DND-41 (cell line): ENCODE measurements around the gene GABRB3.

Experiments used
- ATAC-seq: fragments of 200-7000 bp; cut with Tn5 transposase; 3 replicates; pipeline ENCODE4 v1.9.1; 2021; ENCODE audit warnings: low read depth; ENCODE audit not compliant: insufficient read depth
- DNase-seq: peaks from one replicate; pipeline ENCODE4 v3.0.0-alpha.2; 2020
- H2AFZ ChIP-seq: 2 replicates; pipeline ENCODE4 v1.6.0; 2012; ENCODE audit warnings: low read depth, low read length
- H3K27ac ChIP-seq: 2 replicates; pipeline ENCODE4 v1.5.1; 2012; ENCODE audit warnings: low read length, inconsistent platforms
- H3K27me3 ChIP-seq: fragments of 200-600 bp; sonication (generic); 2 replicates; pipeline ENCODE4 v1.6.0; 2012; ENCODE audit warnings: low read length, mild to moderate bottlenecking, inconsistent platforms; ENCODE audit not compliant: insufficient read depth, poor library complexity
- H3K36me3 ChIP-seq: 2 replicates; pipeline ENCODE4 v1.5.1; 2012; ENCODE audit warnings: low read length, inconsistent platforms; ENCODE audit not compliant: insufficient read depth
- H3K4me1 ChIP-seq: 2 replicates; pipeline ENCODE4 v1.5.1; 2012; ENCODE audit warnings: mild to moderate bottlenecking, low read length; ENCODE audit not compliant: insufficient read depth
- H3K4me2 ChIP-seq: 2 replicates; pipeline ENCODE4 v1.6.0; 2012; ENCODE audit warnings: mild to moderate bottlenecking, moderate library complexity, low read length, inconsistent platforms; ENCODE audit not compliant: insufficient read depth
- H3K4me3 ChIP-seq, 2 experiments: fragments of 200-600 bp in 1 of 2; shearing (Covaris generic) in 1 of 2; 2 replicates each; pipeline ENCODE4 v1.5.1; 2012 to 2016; ENCODE audit warnings: inconsistent platforms in 2 of 2, low read length in 2 of 2, mild to moderate bottlenecking in 2 of 2, low read depth in 1 of 2, moderate library complexity in 1 of 2
- H3K79me2 ChIP-seq: 2 replicates; pipeline ENCODE4 v1.6.0; 2012; ENCODE audit warnings: low read length, inconsistent platforms; ENCODE audit not compliant: insufficient read depth
- H3K9ac ChIP-seq: 2 replicates; pipeline ENCODE4 v1.6.0; 2012; ENCODE audit warnings: low read depth, mild to moderate bottlenecking, inconsistent platforms, low read length, moderate library complexity
- H3K9me3 ChIP-seq: 2 replicates; pipeline ENCODE4 v1.5.1; 2012; ENCODE audit warnings: low read length, moderate library complexity, mild to moderate bottlenecking, inconsistent platforms; ENCODE audit not compliant: insufficient read depth, severe bottlenecking
- H4K20me1 ChIP-seq: 2 replicates; pipeline ENCODE4 v1.6.0; 2012; ENCODE audit warnings: low read length; ENCODE audit not compliant: insufficient read depth
- EZH2 ChIP-seq: IDR thresholded peaks from 3 replicates; pipeline ENCODE4 v1.6.1; 2012; ENCODE audit warnings: borderline replicate concordance, low read depth, mild to moderate bottlenecking, moderate library complexity, low read length, inconsistent platforms; ENCODE audit not compliant: severe bottlenecking
- TF ChIP-seq, protein P1 (sequence below): IDR thresholded peaks from 2 replicates; pipeline ENCODE4 v1.5.1; 2012; ENCODE audit warnings: borderline replicate concordance, low read length, moderate library complexity, mild to moderate bottlenecking; ENCODE audit not compliant: poor library complexity, severe bottlenecking; ENCODE audit errors: extremely low read depth

Gene GABRB3

DNA sequence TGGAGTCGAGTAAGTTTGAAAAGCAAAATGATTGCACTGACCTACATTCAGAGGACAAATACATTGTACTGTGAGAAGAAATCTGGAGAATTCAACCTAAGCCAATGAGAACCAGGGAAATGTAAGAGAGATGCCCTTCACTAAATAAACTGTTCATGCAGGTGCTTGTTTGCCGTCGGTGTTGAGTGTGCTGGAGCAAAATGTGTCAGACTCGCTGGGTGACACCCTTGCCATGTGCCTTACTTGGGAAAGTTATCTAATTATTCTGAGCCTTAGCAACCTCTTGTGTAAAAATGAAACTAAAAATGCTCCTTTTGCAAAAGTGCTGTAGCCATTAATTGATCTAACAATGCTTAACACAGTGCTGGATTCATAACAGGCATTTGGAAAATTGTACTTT, 140.4 kb downstream of the GABRB3 start:
- TF ChIP-seq, protein P1, sequence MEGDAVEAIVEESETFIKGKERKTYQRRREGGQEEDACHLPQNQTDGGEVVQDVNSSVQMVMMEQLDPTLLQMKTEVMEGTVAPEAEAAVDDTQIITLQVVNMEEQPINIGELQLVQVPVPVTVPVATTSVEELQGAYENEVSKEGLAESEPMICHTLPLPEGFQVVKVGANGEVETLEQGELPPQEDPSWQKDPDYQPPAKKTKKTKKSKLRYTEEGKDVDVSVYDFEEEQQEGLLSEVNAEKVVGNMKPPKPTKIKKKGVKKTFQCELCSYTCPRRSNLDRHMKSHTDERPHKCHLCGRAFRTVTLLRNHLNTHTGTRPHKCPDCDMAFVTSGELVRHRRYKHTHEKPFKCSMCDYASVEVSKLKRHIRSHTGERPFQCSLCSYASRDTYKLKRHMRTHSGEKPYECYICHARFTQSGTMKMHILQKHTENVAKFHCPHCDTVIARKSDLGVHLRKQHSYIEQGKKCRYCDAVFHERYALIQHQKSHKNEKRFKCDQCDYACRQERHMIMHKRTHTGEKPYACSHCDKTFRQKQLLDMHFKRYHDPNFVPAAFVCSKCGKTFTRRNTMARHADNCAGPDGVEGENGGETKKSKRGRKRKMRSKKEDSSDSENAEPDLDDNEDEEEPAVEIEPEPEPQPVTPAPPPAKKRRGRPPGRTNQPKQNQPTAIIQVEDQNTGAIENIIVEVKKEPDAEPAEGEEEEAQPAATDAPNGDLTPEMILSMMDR, result no peak
- TF ChIP-seq EZH2, result no peak
- Histone ChIP-seq H3K9me3 (no peaks in the 10 kb centered on the region), H3K9ac (no peak overlapping the region), H3K79me2 (no peaks in the 10 kb centered on the region), H3K4me1 (no peaks in the 10 kb centered on the region), H3K27me3 (no peaks in the 10 kb centered on the region), H4K20me1 (no peaks in the 10 kb centered on the region), H3K4me3 (no peak overlapping the region), H3K36me3 (no peaks in the 10 kb centered on the region), H3K4me2 (no peak overlapping the region), H2AFZ (no peak overlapping the region), H3K27ac (no peak overlapping the region)
- DNase-seq (no peak), ATAC-seq (no peak)

DNA sequence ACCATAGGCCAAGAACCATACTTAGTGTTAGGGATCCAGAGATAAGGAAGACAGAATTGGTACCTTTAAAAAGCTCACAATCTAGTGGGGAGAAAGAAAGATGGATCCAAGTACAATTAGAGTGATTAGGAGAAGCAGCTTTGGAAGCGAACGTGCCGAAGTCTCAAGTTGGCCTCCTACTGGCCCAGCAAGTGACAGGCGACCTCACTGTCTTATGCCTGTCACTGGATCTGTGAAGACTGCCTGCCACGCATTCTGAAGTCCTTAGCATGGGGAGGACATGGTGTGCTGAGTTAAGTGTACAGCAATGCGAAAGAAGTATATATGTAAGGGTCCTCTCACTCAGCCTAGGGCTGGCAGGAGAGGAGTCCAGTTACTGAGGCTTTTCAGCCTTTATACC, 141.0 kb downstream of the GABRB3 start:
- no peaks in the 10 kb centered on the region for H3K9me3 ChIP-seq
- no peak overlapping the region for H2AFZ ChIP-seq
- no peak overlapping the region for H3K9ac ChIP-seq
- H3K4me2 ChIP-seq, result no peak overlapping the region
- H3K79me2 ChIP-seq, result no peaks in the 10 kb centered on the region
- TF ChIP-seq, protein P1, result no peak
- TF ChIP-seq EZH2, result no peak
- no peaks in the 10 kb centered on the region for H4K20me1 ChIP-seq
- no peak for DNase-seq
- H3K27me3 ChIP-seq, result no peaks in the 10 kb centered on the region
- no peak for ATAC-seq
- H3K27ac ChIP-seq, result no peak overlapping the region
- H3K4me3 ChIP-seq, result no peak overlapping the region
- no peaks in the 10 kb centered on the region for H3K4me1 ChIP-seq
- H3K36me3 ChIP-seq, result no peaks in the 10 kb centered on the region

DNA sequence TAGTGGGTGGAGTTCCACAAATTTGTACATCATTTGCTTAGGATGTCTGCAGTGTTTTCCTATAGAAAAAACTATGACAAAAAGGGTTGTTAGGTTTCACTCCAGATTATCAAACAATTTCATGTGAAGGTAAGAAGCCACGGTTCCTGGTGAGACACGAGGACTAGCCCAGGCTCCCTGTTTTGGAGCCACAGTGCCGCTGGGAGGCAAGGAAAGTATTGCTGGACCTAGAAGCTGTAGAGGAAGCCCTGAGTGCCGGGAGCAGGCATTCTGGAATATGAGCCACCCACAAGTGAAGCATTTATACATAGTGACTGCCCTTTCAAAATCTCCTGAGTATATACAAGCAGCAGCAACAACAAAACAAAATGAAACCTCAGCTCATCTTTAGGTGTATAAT, 142.0 kb downstream of the GABRB3 start:
- no peak for ATAC-seq

More for the DNA sequence above, 142.0 kb downstream of the GABRB3 start:
- no peaks in the 10 kb centered on the region for H3K36me3 ChIP-seq
- H3K9me3 ChIP-seq, result no peaks in the 10 kb centered on the region
- H3K27me3 ChIP-seq, result no peaks in the 10 kb centered on the region
- H3K4me1 ChIP-seq, result no peaks in the 10 kb centered on the region
- H3K4me3 ChIP-seq, result no peak overlapping the region
- no peak for DNase-seq
- no peaks in the 10 kb centered on the region for H4K20me1 ChIP-seq
- no peak overlapping the region for H3K27ac ChIP-seq
- no peak overlapping the region for H3K4me2 ChIP-seq
- no peaks in the 10 kb centered on the region for H3K79me2 ChIP-seq
- H3K9ac ChIP-seq, result no peak overlapping the region
- no peak overlapping the region for H2AFZ ChIP-seq
- TF ChIP-seq, protein P1, result no peak
- TF ChIP-seq EZH2, result no peak
